Testis (tissue), 2 donors: ENCODE data around the gene FBXL7.

Experiments used
- POLR2A ChIP-seq: fragments of 450-650 bp; IDR thresholded peaks from one replicate; pipeline ENCODE4 v1.6.1; 2017; ENCODE audit warnings: antibody characterized with exemption, mild to moderate bottlenecking, moderate library complexity
- TF ChIP-seq, protein P1 (sequence below), 3 experiments: fragments of 450-650 bp in 2 of 3; fragments of 200-600 bp in 1 of 3; sonication (generic) in 1 of 3; IDR thresholded peaks; one replicate each; pipeline ENCODE4 v1.5.1; 2016 to 2019; ENCODE audit warnings: antibody characterized with exemption in 3 of 3, mild to moderate bottlenecking in 2 of 3, moderate library complexity in 1 of 3

DNA sequence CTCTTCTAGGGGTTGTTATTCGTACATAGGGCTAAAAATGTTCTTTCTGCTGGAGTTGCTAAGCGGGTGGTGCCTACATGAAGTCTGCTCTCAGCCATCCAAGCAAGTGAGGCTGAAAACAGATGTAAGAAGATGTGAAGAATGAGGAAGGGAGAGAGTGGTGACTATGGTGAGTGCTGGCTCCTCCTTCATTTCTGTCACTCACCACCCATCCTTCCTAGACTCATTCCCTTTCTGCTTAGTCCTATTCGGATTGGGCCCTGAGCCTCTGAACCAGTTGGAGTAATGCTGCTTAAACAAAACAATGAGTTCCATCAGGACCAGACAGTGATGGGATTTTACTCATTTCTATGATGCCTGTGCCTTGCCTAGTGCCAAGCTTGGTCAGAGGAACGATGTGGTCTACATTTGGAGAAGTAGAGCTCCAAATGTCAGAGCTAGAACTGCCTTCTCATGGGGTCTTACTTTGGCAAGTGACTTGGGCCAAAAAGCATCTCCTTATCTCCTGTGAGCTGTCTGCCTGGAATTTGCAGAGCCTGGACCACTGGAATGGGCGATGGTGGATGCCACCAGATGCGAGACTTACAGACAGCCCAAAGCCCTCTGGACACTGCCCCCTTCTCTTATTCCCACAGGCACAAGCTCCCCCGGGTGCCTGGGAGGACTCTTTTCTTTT is 192.9 kb downstream of the FBXL7 start:
- TF ChIP-seq, protein P1, sequence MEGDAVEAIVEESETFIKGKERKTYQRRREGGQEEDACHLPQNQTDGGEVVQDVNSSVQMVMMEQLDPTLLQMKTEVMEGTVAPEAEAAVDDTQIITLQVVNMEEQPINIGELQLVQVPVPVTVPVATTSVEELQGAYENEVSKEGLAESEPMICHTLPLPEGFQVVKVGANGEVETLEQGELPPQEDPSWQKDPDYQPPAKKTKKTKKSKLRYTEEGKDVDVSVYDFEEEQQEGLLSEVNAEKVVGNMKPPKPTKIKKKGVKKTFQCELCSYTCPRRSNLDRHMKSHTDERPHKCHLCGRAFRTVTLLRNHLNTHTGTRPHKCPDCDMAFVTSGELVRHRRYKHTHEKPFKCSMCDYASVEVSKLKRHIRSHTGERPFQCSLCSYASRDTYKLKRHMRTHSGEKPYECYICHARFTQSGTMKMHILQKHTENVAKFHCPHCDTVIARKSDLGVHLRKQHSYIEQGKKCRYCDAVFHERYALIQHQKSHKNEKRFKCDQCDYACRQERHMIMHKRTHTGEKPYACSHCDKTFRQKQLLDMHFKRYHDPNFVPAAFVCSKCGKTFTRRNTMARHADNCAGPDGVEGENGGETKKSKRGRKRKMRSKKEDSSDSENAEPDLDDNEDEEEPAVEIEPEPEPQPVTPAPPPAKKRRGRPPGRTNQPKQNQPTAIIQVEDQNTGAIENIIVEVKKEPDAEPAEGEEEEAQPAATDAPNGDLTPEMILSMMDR (IDR thresholded peaks at IDR 0.05), result no peak
- no peak for TF ChIP-seq POLR2A
